Loucy (cell line): Measurements from ENCODE around the gene ACER3.

Source experiments
- H2AFZ ChIP-seq: fragments of 200-600 bp; sonication (generic); 2 replicates; pipeline ENCODE4 v1.6.0; 2016; ENCODE audit warnings: antibody characterized with exemption, mild to moderate bottlenecking, low read length, moderate library complexity
- H3F3A ChIP-seq: fragments of 200-600 bp; 2 replicates; pipeline ENCODE4 v1.6.0; 2016; ENCODE audit warnings: antibody characterized with exemption, low read depth, mild to moderate bottlenecking
- H3K27me3 ChIP-seq: fragments of 200-600 bp; sonication (generic); 2 replicates; pipeline ENCODE4 v1.6.1; 2014; ENCODE audit warnings: low read length, mild to moderate bottlenecking; ENCODE audit not compliant: insufficient read depth, poor library complexity, severe bottlenecking
- H3K36me3 ChIP-seq: fragments of 200-600 bp; sonication (generic); 2 replicates; pipeline ENCODE4 v1.6.1; 2016; ENCODE audit warnings: low read length; ENCODE audit not compliant: insufficient read depth
- H3K4me1 ChIP-seq: fragments of 200-600 bp; sonication (generic); 2 replicates; pipeline ENCODE4 v1.5.1; 2014; ENCODE audit warnings: low read length, mild to moderate bottlenecking; ENCODE audit not compliant: insufficient read depth, poor library complexity, severe bottlenecking
- H3K4me2 ChIP-seq: fragments of 200-600 bp; sonication (generic); 2 replicates; pipeline ENCODE4 v1.6.0; 2014; ENCODE audit warnings: antibody characterized with exemption, low read length, low read depth, mild to moderate bottlenecking; ENCODE audit not compliant: poor library complexity, severe bottlenecking
- H3K4me3 ChIP-seq: fragments of 200-600 bp; sonication (generic); 2 replicates; pipeline ENCODE4 v1.5.1; 2014; ENCODE audit warnings: low read length, mild to moderate bottlenecking, mixed read lengths; ENCODE audit not compliant: poor library complexity, severe bottlenecking
- H3K79me2 ChIP-seq: fragments of 200-600 bp; sonication (generic); 2 replicates; pipeline ENCODE4 v1.6.1; 2014; ENCODE audit warnings: low read length; ENCODE audit not compliant: insufficient read depth
- H3K9ac ChIP-seq: fragments of 200-600 bp; sonication (generic); 2 replicates; pipeline ENCODE4 v1.6.0; 2014; ENCODE audit warnings: mild to moderate bottlenecking, low read depth, low read length, moderate library complexity; ENCODE audit not compliant: poor library complexity, severe bottlenecking
- H3K9me2 ChIP-seq: fragments of 200-600 bp; sonication (generic); replicated peaks from 2 replicates; pipeline ENCODE4 v1.6.1; 2016; ENCODE audit warnings: low read depth, low read length, mixed read lengths
- H3K9me3 ChIP-seq: fragments of 200-600 bp; sonication (generic); 2 replicates; pipeline ENCODE4 v1.6.1; 2014; ENCODE audit warnings: mild to moderate bottlenecking, antibody characterized with exemption, low read length, low read depth; ENCODE audit not compliant: insufficient read depth
- H4K20me1 ChIP-seq: fragments of 200-600 bp; sonication (generic); 2 replicates; pipeline ENCODE4 v1.6.0; 2014; ENCODE audit warnings: antibody characterized with exemption, low read length, mild to moderate bottlenecking; ENCODE audit not compliant: insufficient read depth, poor library complexity, severe bottlenecking
- CTCF ChIP-seq: fragments of 200-600 bp; sonication (generic); conservative IDR thresholded peaks from 2 replicates; pipeline ENCODE4 v1.5.1; 2014; ENCODE audit warnings: mild to moderate bottlenecking, antibody characterized with exemption, low read length
- EZH2phosphoT487 ChIP-seq: fragments of 200-600 bp; IDR thresholded peaks from 2 replicates; pipeline ENCODE4 v1.6.1; 2018; ENCODE audit warnings: antibody characterized with exemption, mild to moderate bottlenecking, moderate library complexity, borderline replicate concordance

ACER3 gene

GRCh38 chr11:77035580-77035979, 174.9 kb downstream of the ACER3 start:
- no peak for TF ChIP-seq CTCF
- TF ChIP-seq EZH2phosphoT487 = no peak
- Histone ChIP-seq H3K4me3 (no peak overlapping the region), H3K79me2 (no peaks in the 10 kb centered on the region), H3K4me1 (no peaks in the 10 kb centered on the region), H3K4me2 (no peak overlapping the region), H3K9me2 (no peaks in the 10 kb centered on the region), H3K27me3 (no peaks in the 10 kb centered on the region), H3F3A (no peaks in the 10 kb centered on the region), H4K20me1 (no peaks in the 10 kb centered on the region), H3K9ac (no peak overlapping the region), H3K36me3 (no peaks in the 10 kb centered on the region), H3K9me3 (no peaks in the 10 kb centered on the region), H2AFZ (no peak overlapping the region)

- Histone ChIP-seq H4K20me1 (no peaks in the 10 kb centered on the region), H3K27me3 (no peaks in the 10 kb centered on the region), H3K36me3 (no peaks in the 10 kb centered on the region), H3K4me3 (no peak overlapping the region), H3K4me2 (no peak overlapping the region), H3K9ac (no peak overlapping the region), H3K9me3 (no peaks in the 10 kb centered on the region), H2AFZ (no peak overlapping the region), H3K9me2 (no peaks in the 10 kb centered on the region), H3K79me2 (no peaks in the 10 kb centered on the region), H3K4me1 (no peaks in the 10 kb centered on the region), H3F3A (no peaks in the 10 kb centered on the region)
- TF ChIP-seq EZH2phosphoT487 = no peak
- no peak for TF ChIP-seq CTCF
These were observed 175.7 kb downstream of the ACER3 start for GRCh38 chr11:77036398-77036797.

- no peaks in the 10 kb centered on the region for H3K9me2 ChIP-seq
- no peaks in the 10 kb centered on the region for H3K9me3 ChIP-seq
- TF ChIP-seq EZH2phosphoT487 (no peak), CTCF (no peak)
- H3K36me3 ChIP-seq = no peaks in the 10 kb centered on the region
- H4K20me1 ChIP-seq = no peaks in the 10 kb centered on the region
- H3K9ac ChIP-seq = no peak overlapping the region
- H2AFZ ChIP-seq = no peak overlapping the region
- H3K27me3 ChIP-seq = no peaks in the 10 kb centered on the region
- no peaks in the 10 kb centered on the region for H3F3A ChIP-seq
- no peaks in the 10 kb centered on the region for H3K79me2 ChIP-seq
- H3K4me3 ChIP-seq = no peak overlapping the region
- no peak overlapping the region for H3K4me2 ChIP-seq
- no peaks in the 10 kb centered on the region for H3K4me1 ChIP-seq
These were observed 176.3 kb downstream of the ACER3 start for GRCh38 chr11:77037057-77037456.
